Hepatocyte (in vitro differentiated cells): Measurements from ENCODE around the gene PTPRT. TPM values are rescaled to one million over a fixed set of nuclear protein-coding genes. Genes with fewer than 3 reads are reported as not detected.

Experiments used
- DNase-seq: peaks from one replicate; pipeline ENCODE4 v3.0.0-alpha.2; 2016; ENCODE audit warnings: low spot score
- H2AFZ ChIP-seq: fragments of 200-600 bp; sonication (generic); 2 replicates; pipeline ENCODE4 v1.6.0; 2016; ENCODE audit warnings: antibody characterized with exemption, mild to moderate bottlenecking
- H3K27ac ChIP-seq: fragments of 200-600 bp; sonication (generic); 2 replicates; pipeline ENCODE4 v1.5.1; 2016; ENCODE audit warnings: mild to moderate bottlenecking
- H3K27me3 ChIP-seq: fragments of 200-600 bp; sonication (generic); 2 replicates; pipeline ENCODE4 v1.6.1; 2016
- H3K36me3 ChIP-seq: fragments of 200-600 bp; sonication (generic); replicated peaks from 2 replicates; pipeline ENCODE4 v1.5.1; 2016; ENCODE audit warnings: low read depth; ENCODE audit not compliant: insufficient read depth
- H3K4me1 ChIP-seq: fragments of 200-600 bp; sonication (generic); 2 replicates; pipeline ENCODE4 v1.5.1; 2016; ENCODE audit warnings: mild to moderate bottlenecking, moderate library complexity; ENCODE audit not compliant: insufficient read depth
- H3K4me2 ChIP-seq: fragments of 200-600 bp; sonication (generic); 2 replicates; pipeline ENCODE4 v1.6.0; 2016
- H3K4me3 ChIP-seq: fragments of 200-600 bp; sonication (generic); 2 replicates; pipeline ENCODE4 v1.5.1; 2016; ENCODE audit warnings: mild to moderate bottlenecking
- H3K79me2 ChIP-seq: fragments of 200-600 bp; sonication (generic); 2 replicates; pipeline ENCODE4 v1.6.0; 2017; ENCODE audit warnings: mild to moderate bottlenecking
- H3K9me2 ChIP-seq: fragments of 200-600 bp; sonication (generic); replicated peaks from 2 replicates; pipeline ENCODE4 v1.6.0; 2017; ENCODE audit warnings: mild to moderate bottlenecking; ENCODE audit not compliant: insufficient read depth
- H3K9me3 ChIP-seq: fragments of 200-600 bp; sonication (generic); 2 replicates; pipeline ENCODE4 v1.5.1; 2016; ENCODE audit warnings: low read depth, mild to moderate bottlenecking
- H4K20me1 ChIP-seq: fragments of 200-600 bp; sonication (generic); 2 replicates; pipeline ENCODE4 v1.6.0; 2016; ENCODE audit warnings: mild to moderate bottlenecking; ENCODE audit not compliant: insufficient read depth, poor library complexity, severe bottlenecking
- EZH2 ChIP-seq: fragments of 200-600 bp; sonication (generic); IDR thresholded peaks from 2 replicates; pipeline ENCODE4 v1.6.1; 2016; ENCODE audit warnings: antibody characterized with exemption, mild to moderate bottlenecking, borderline replicate concordance
- EZH2phosphoT487 ChIP-seq: fragments of 200-600 bp; sonication (generic); IDR thresholded peaks from one replicate; pipeline ENCODE4 v1.6.1; 2018; ENCODE audit warnings: antibody characterized with exemption, mild to moderate bottlenecking, low read depth, moderate library complexity; ENCODE audit not compliant: unreplicated experiment, severe bottlenecking
- WGBS: methylation state at CpG from one replicate; pipeline ENCODE4 v1.1.6; 2016; ENCODE audit warnings: low lambda C conversion rate; ENCODE audit errors: missing lambda C conversion rate; 5-methylcytosine and 5-hydroxymethylcytosine counted together
- polyA plus RNA-seq: library from polyadenylated mRNA; unstranded; fragments of >200 nt; fragmentation: Nextera tagmentation; extraction: Ambion mirVana; gene quantifications from 2 replicates; pipeline ENCODE4 v1.2.1, GENCODE V29; 2016
- total RNA-seq: library from RNA; depleted of rRNA; stranded (reverse); fragments of >200 nt; gene quantifications from 2 replicates; pipeline ENCODE4 v1.2.3, GENCODE V29; 2014
- TF ChIP-seq, protein P1 (sequence below): fragments of 200-600 bp; sonication (generic); IDR thresholded peaks from 2 replicates; pipeline ENCODE4 v1.5.1; 2016; ENCODE audit warnings: antibody characterized with exemption, mild to moderate bottlenecking; ENCODE audit not compliant: poor library complexity

Gene PTPRT
- total and polyA plus RNA-seq, 2 experiments from 2014 or later: 0.47 to 0.83 TPM

DNA sequence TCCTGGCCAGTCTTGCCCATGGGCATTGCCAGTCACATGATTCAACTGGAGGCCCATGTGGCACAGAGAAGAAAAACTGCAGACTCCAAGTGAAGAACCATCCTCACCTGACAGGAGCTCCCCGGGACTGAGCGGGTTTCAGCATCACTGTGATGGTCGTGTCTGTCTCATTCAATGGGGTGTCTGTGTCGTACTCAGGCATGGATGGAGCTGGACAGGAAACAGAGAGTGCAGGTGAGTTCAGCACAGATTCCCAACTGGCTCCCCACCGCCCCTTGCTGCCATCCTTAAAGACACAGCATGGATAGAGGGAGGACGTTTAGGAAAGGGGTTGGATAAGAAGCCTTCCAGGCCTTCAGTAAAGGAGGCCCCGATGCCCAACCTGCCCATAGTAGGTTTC lies 839.2 kb downstream of the PTPRT start:
- 71% methylated on average over 7 of the region's 7 CpGs for WGBS
- no peak for DNase-seq

DNA sequence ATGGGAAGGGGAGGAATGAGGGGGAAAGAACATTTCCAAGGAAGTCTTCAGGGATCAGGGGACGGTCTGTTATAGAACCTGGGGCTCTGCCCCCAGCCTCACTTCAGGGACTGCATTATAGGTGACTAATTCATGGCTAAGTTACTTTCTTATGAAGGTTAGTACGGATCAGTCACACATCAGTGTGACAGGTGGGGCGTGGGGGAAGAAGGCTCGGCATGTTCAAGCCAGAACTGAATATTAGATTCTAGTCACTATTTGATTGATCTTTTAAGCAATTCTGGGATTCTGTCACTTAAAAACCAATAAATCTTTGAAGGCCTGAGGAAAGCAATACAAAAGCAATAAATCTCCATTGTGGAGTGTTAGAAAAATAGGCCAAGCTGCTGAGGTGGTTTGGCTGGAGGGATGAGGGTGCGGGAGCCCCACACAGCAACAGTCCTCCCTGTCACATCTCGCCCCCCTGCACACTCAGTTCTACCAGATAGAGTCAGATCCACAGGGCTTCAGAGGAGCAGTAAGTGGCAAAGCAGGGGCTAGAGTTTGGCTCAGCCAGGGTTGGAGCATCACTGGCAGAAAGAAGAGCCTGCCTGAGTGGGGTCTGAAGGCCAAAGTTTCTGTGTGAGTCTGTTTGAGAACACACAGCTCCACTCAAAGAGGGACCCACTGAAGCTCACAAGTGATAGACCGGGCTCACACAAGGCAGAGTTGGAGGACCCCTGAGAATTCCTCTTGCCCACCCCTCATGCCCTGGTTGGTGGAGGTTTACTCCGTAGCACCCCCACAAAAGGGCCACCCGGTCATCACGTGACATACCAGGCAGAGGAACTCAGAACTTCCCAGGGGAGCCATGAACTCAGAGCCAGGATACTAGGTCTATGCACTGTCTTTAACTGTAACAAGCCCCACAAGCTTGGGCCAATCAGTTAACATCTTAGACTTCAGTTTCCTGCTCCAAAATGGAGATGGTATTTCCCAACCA lies 843.2 kb downstream of the PTPRT start:
- no peaks in the 10 kb centered on the region for H3K9me2 ChIP-seq
- no peaks in the 10 kb centered on the region for H3K4me1 ChIP-seq
- TF ChIP-seq EZH2phosphoT487 (no peak), EZH2 (no peak)
- TF ChIP-seq, protein P1, sequence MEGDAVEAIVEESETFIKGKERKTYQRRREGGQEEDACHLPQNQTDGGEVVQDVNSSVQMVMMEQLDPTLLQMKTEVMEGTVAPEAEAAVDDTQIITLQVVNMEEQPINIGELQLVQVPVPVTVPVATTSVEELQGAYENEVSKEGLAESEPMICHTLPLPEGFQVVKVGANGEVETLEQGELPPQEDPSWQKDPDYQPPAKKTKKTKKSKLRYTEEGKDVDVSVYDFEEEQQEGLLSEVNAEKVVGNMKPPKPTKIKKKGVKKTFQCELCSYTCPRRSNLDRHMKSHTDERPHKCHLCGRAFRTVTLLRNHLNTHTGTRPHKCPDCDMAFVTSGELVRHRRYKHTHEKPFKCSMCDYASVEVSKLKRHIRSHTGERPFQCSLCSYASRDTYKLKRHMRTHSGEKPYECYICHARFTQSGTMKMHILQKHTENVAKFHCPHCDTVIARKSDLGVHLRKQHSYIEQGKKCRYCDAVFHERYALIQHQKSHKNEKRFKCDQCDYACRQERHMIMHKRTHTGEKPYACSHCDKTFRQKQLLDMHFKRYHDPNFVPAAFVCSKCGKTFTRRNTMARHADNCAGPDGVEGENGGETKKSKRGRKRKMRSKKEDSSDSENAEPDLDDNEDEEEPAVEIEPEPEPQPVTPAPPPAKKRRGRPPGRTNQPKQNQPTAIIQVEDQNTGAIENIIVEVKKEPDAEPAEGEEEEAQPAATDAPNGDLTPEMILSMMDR: no peak
- H3K27me3 ChIP-seq: no peaks in the 10 kb centered on the region
- WGBS: 87% methylated on average over 10 of the region's 10 CpGs
- H3K4me2 ChIP-seq: no peak overlapping the region
- no peak for DNase-seq
- H3K4me3 ChIP-seq: no peak overlapping the region
- H3K36me3 ChIP-seq: no peaks in the 10 kb centered on the region
- no peaks in the 10 kb centered on the region for H3K79me2 ChIP-seq
- H4K20me1 ChIP-seq: no peaks in the 10 kb centered on the region
- no peaks in the 10 kb centered on the region for H3K9me3 ChIP-seq
- no peak overlapping the region for H3K27ac ChIP-seq
- H2AFZ ChIP-seq: no peak overlapping the region

More for the DNA sequence above, 839.2 kb downstream of the PTPRT start:
- no peaks in the 10 kb centered on the region for H4K20me1 ChIP-seq
- H3K27ac ChIP-seq: no peak overlapping the region
- no peaks in the 10 kb centered on the region for H3K9me2 ChIP-seq
- H3K4me3 ChIP-seq: no peak overlapping the region
- no peaks in the 10 kb centered on the region for H3K9me3 ChIP-seq
- no peaks in the 10 kb centered on the region for H3K79me2 ChIP-seq
- no peak overlapping the region for H2AFZ ChIP-seq
- no peaks in the 10 kb centered on the region for H3K27me3 ChIP-seq
- H3K36me3 ChIP-seq: no peaks in the 10 kb centered on the region
- H3K4me2 ChIP-seq: no peak overlapping the region
- TF ChIP-seq EZH2 (no peak), EZH2phosphoT487 (no peak)
- TF ChIP-seq, protein P1: no peak
- H3K4me1 ChIP-seq: no peaks in the 10 kb centered on the region

DNA sequence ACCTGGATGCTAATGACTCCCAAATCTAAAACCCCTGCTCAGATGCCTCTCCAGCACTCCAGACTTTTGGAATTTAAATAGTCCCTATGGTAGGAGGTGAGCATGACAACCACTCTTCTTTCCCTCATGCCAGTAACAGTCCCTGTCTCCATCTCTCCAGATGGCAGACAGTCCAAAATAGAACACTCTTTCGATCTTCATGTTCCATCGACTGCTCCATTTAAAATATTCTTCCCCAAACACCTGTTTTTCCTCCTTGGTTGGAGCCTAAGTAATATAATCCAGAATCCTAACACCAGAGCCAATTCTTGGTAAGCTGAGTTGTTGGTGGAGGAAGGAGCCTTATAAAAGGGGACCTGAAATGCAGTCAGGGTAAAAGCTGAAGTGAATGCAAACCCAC lies 848.1 kb downstream of the PTPRT start:
- TF ChIP-seq EZH2phosphoT487 (no peak), EZH2 (no peak)
- TF ChIP-seq, protein P1: no peak
- H3K27me3 ChIP-seq: no peaks in the 10 kb centered on the region
- DNase-seq: no peak

More for the DNA sequence above, 848.1 kb downstream of the PTPRT start:
- Histone ChIP-seq H4K20me1 (no peaks in the 10 kb centered on the region), H3K27ac (no peak overlapping the region), H3K36me3 (no peaks in the 10 kb centered on the region), H3K4me2 (no peak overlapping the region), H3K4me3 (no peak overlapping the region), H3K79me2 (no peaks in the 10 kb centered on the region), H3K9me2 (no peaks in the 10 kb centered on the region), H3K9me3 (no peaks in the 10 kb centered on the region), H2AFZ (no peak overlapping the region), H3K4me1 (no peaks in the 10 kb centered on the region)
- WGBS: 82% methylated on average over 2 of the region's 2 CpGs
